Calu3 (cell line): ENCODE data around the gene CFHR4. TPM values are rescaled to one million over a fixed set of nuclear protein-coding genes. Genes with fewer than 3 reads are reported as not detected.

Experiments used
- BruUV-seq: library from RNA; stranded (reverse); fragments of 400-500 nt; replicated peaks from 2 replicates; lab custom pipeline; 2021; lab: Mats Ljungman, UMichigan
- CTCF ChIA-PET: fragments of 300-600 bp; sonication (Branson Sonifier 250); formaldehyde crosslinking; loops from one replicate; lab custom pipeline; 2022; ENCODE audit warnings: antibody characterized with exemption; lab: Charles Lee
- DNase-seq: peaks from one replicate; pipeline ENCODE4 v3.0.0; 2022
- H3K27ac Mint-ChIP-seq: one replicate; pipeline ENCODE4 v1.8.0; 2022; ENCODE audit warnings: mixed read lengths; ENCODE audit not compliant: unreplicated experiment
- H3K27me3 Mint-ChIP-seq: one replicate; pipeline ENCODE4 v1.8.0; 2022; ENCODE audit warnings: mixed read lengths; ENCODE audit not compliant: unreplicated experiment
- H3K36me3 Mint-ChIP-seq: one replicate; pipeline ENCODE4 v1.8.0; 2022; ENCODE audit warnings: mild to moderate bottlenecking, moderate library complexity, mixed read lengths; ENCODE audit not compliant: insufficient read depth, unreplicated experiment
- H3K4me1 Mint-ChIP-seq: one replicate; pipeline ENCODE4 v1.8.0; 2022; ENCODE audit warnings: mild to moderate bottlenecking, low read depth, mixed read lengths; ENCODE audit not compliant: unreplicated experiment
- H3K4me3 Mint-ChIP-seq: one replicate; pipeline ENCODE4 v1.8.0; 2022; ENCODE audit warnings: mild to moderate bottlenecking, low read depth, moderate library complexity, mixed read lengths; ENCODE audit not compliant: unreplicated experiment
- H3K9me3 Mint-ChIP-seq: one replicate; pipeline ENCODE4 v1.8.0; 2022; ENCODE audit warnings: low read depth, mixed read lengths; ENCODE audit not compliant: unreplicated experiment
- intact Hi-C: fragments of 100-400 bp; cut with micrococcal nuclease; formaldehyde crosslinking; loops from one replicate; pipeline ENCODE4 v1.10.0; 2022; ENCODE audit not compliant: unreplicated experiment
- total RNA-seq: library from RNA; stranded (reverse); gene quantifications from 2 replicates; pipeline ENCODE4 v1.2.3, GENCODE V29; 2022
- TF ChIP-seq, protein P1 (sequence below): fragments of 200-600 bp; IDR thresholded peaks from one replicate; pipeline ENCODE4 v1.8.0; 2022; ENCODE audit warnings: antibody characterized with exemption; ENCODE audit not compliant: unreplicated experiment

CFHR4 gene
- total RNA-seq, 1 experiment from 2014 or later: not detected

DNA sequence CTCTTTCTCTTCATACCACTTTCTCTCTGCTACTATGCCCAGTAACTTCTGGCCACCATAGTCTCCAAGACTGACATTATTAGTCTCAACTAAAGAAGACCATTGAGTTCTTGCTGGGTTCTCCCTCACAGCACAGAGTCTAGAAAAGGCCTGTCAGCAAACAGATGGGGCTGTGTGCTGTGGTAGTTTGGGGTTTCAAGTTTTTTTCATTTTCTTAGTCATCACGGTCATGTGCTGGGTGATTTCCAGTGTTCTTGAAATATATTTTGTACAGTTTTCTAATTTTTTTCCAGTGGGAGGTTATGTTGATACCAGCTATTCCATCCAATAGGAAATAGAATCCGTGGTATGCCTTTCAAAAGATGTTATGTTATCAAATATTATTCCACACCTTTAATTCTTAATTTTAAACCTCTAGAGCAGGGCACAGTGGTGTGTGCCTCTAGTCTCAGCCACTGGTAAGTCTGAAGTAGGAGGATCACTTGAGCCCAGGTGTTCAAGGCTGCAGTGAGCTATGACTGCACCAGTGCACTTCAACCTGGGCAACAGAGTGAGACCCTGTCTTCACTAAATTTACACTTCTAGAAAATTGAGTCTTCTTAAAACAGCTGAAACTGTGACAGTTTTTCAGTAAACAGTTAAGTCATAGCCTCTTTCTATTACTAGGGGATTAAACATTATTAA is 64.0 kb downstream of the CFHR4 start:
- Mint-ChIP-seq H3K27ac (no peak overlapping the region), H3K36me3 (no peaks in the 10 kb centered on the region), H3K4me3 (no peak overlapping the region), H3K9me3 (peaks cover 6% of the 10 kb centered on the region), H3K27me3 (no peaks in the 10 kb centered on the region), H3K4me1 (no peaks in the 10 kb centered on the region)
- CTCF ChIA-PET: no interaction called here
- no peak for DNase-seq
- intact Hi-C loops: loop anchor here (5.0 kb wide), 1 partner anchor 125 kb away; no protein-coding TSS in a partner anchor
- BruUV-seq: no TSS peak
- TF ChIP-seq, protein P1, sequence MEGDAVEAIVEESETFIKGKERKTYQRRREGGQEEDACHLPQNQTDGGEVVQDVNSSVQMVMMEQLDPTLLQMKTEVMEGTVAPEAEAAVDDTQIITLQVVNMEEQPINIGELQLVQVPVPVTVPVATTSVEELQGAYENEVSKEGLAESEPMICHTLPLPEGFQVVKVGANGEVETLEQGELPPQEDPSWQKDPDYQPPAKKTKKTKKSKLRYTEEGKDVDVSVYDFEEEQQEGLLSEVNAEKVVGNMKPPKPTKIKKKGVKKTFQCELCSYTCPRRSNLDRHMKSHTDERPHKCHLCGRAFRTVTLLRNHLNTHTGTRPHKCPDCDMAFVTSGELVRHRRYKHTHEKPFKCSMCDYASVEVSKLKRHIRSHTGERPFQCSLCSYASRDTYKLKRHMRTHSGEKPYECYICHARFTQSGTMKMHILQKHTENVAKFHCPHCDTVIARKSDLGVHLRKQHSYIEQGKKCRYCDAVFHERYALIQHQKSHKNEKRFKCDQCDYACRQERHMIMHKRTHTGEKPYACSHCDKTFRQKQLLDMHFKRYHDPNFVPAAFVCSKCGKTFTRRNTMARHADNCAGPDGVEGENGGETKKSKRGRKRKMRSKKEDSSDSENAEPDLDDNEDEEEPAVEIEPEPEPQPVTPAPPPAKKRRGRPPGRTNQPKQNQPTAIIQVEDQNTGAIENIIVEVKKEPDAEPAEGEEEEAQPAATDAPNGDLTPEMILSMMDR: no peak

DNA sequence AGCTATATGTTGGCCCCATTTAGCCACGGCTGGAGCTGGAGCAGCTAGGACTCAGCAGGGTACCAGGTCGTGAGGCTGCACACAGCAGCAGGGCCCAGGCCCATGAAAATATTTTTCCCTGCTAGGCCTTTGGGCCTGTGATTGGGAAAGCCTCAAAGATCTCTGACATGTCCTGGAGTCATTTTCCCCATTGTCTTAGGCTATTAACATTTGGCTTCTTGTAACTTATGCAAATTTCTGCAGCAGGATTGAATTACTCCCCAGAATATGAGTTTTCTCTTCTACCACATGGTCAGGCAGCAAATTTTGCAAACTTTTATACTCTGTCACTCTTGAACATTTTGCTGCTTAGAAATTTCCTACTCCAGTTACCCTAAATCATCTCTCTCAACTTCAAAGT is 66.9 kb downstream of the CFHR4 start:
- Mint-ChIP-seq H3K27ac (no peak overlapping the region), H3K36me3 (no peaks in the 10 kb centered on the region), H3K4me1 (no peaks in the 10 kb centered on the region), H3K4me3 (no peak overlapping the region), H3K9me3 (peaks cover 6% of the 10 kb centered on the region), H3K27me3 (no peaks in the 10 kb centered on the region)
- DNase-seq: no peak
- CTCF ChIA-PET: interaction anchor here (0.6 kb wide), 1 partner anchor 948 kb away, joined by 4 read pairs; no protein-coding TSS in a partner anchor
- no TSS peak for BruUV-seq
- intact Hi-C loops: loop anchor here (5.0 kb wide), 1 partner anchor 123 kb away; no protein-coding TSS in a partner anchor
- TF ChIP-seq, protein P1: no peak

DNA sequence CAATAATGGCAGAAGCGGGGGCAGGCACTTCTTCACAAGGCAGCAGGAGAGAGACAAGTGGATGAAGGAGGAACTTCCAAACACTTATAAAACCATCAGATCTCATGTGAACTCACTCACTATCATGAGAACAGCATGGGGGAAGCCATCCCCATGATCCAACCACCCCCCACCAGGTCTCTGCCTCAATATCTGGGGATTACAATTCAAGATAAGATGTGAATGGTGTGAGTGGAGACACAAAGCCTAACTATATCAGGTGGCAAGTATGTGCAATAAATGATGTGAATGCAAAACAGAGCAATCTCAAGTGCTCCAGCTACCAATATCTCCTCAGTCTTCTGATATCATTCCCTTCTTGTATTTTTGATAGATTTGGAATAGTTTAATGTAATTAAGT is 68.1 kb downstream of the CFHR4 start:
- CTCF ChIA-PET: no interaction called here
- TF ChIP-seq, protein P1: no peak
- Mint-ChIP-seq H3K4me3 (no peak overlapping the region), H3K36me3 (no peaks in the 10 kb centered on the region), H3K9me3 (peaks cover 6% of the 10 kb centered on the region), H3K27ac (no peak overlapping the region), H3K4me1 (no peaks in the 10 kb centered on the region), H3K27me3 (no peaks in the 10 kb centered on the region)
- no peak for DNase-seq
- no TSS peak for BruUV-seq
- intact Hi-C loops: no loop called here

DNA sequence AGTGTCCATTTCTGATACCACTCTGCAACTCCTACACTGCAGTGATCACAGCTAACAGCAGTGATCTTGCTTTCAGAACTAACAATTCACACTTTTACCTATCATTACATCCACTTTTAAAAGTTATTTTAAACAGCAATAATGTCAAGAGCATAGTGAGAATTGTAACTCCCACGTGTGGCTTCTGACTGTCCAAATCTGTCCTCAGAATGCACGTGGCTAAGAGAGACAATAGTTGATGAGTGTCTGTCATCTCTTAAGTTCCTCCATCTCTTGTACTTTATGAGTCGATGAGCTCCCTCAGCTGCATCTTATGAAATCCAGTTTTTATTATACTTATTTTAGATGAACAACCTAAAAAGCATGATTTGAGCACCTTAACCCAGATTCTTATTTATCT is 73.0 kb downstream of the CFHR4 start:
- intact Hi-C loops: no loop called here
- no peaks in the 10 kb centered on the region for H3K27me3 Mint-ChIP-seq
- TF ChIP-seq, protein P1: no peak
- H3K36me3 Mint-ChIP-seq: no peaks in the 10 kb centered on the region
- no peak for DNase-seq
- no peaks in the 10 kb centered on the region for H3K4me1 Mint-ChIP-seq
- CTCF ChIA-PET: no interaction called here
- BruUV-seq: no TSS peak
- no peak overlapping the region for H3K27ac Mint-ChIP-seq
- H3K9me3 Mint-ChIP-seq: peaks cover 2% of the 10 kb centered on the region
- no peak overlapping the region for H3K4me3 Mint-ChIP-seq

Other genes with a start within 250 kb of the CFHR4 start
- gene CFH, start 236.0 kb upstream of the CFHR4 start, total RNA-seq: 26.1 and 43.9 TPM in 2 replicates
- gene CFHR3, start 113.2 kb upstream of the CFHR4 start, total RNA-seq: not detected in 2 replicates
- gene CFHR1, start 68.3 kb upstream of the CFHR4 start, total RNA-seq: not detected in 2 replicates
- gene CFHR2, start 55.7 kb downstream of the CFHR4 start, total RNA-seq: not detected in 2 replicates
- gene CFHR5, start 89.5 kb downstream of the CFHR4 start, total RNA-seq: not detected in 2 replicates
- gene F13B, start 179.2 kb downstream of the CFHR4 start, total RNA-seq: not detected in 2 replicates